NCI-H1930 (cell line): ENCODE results near the gene RAB36.

Experiments
- DNase-seq, 2 experiments: peaks; one replicate each; lab custom pipeline; 2025; lab: John Stamatoyannopoulos, UW

RAB36 gene

GRCh38 chr22:23206915-23207314 lies 61.6 kb downstream of the RAB36 start:
- no peak for DNase-seq

GRCh38 chr22:23207729-23208393 lies 62.6 kb downstream of the RAB36 start:
- DNase-seq = no peak

- no peak for DNase-seq
Measured at GRCh38 chr22:23210428-23211170, 65.3 kb downstream of the RAB36 start.

GRCh38 chr22:23211622-23212021 lies 66.3 kb downstream of the RAB36 start:
- DNase-seq = no peak

- no peak for DNase-seq
Measured at GRCh38 chr22:23212061-23213021, 67.1 kb downstream of the RAB36 start.

GRCh38 chr22:23213022-23213555 lies 67.8 kb downstream of the RAB36 start:
- DNase-seq = no peak

- no peak for DNase-seq
Measured at GRCh38 chr22:23213581-23214334, 68.5 kb downstream of the RAB36 start.
